ENCODE measurements around the gene ABCC4. TPM values are rescaled to one million over a fixed set of nuclear protein-coding genes. Genes with fewer than 3 reads are reported as not detected.

ABCC4 gene, protein sequence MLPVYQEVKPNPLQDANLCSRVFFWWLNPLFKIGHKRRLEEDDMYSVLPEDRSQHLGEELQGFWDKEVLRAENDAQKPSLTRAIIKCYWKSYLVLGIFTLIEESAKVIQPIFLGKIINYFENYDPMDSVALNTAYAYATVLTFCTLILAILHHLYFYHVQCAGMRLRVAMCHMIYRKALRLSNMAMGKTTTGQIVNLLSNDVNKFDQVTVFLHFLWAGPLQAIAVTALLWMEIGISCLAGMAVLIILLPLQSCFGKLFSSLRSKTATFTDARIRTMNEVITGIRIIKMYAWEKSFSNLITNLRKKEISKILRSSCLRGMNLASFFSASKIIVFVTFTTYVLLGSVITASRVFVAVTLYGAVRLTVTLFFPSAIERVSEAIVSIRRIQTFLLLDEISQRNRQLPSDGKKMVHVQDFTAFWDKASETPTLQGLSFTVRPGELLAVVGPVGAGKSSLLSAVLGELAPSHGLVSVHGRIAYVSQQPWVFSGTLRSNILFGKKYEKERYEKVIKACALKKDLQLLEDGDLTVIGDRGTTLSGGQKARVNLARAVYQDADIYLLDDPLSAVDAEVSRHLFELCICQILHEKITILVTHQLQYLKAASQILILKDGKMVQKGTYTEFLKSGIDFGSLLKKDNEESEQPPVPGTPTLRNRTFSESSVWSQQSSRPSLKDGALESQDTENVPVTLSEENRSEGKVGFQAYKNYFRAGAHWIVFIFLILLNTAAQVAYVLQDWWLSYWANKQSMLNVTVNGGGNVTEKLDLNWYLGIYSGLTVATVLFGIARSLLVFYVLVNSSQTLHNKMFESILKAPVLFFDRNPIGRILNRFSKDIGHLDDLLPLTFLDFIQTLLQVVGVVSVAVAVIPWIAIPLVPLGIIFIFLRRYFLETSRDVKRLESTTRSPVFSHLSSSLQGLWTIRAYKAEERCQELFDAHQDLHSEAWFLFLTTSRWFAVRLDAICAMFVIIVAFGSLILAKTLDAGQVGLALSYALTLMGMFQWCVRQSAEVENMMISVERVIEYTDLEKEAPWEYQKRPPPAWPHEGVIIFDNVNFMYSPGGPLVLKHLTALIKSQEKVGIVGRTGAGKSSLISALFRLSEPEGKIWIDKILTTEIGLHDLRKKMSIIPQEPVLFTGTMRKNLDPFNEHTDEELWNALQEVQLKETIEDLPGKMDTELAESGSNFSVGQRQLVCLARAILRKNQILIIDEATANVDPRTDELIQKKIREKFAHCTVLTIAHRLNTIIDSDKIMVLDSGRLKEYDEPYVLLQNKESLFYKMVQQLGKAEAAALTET (N-terminal part only)
- 15.5 to 21.4 TPM (median 19.1 TPM) in 5 replicates for total RNA-seq (2022; extraction: Qiagen RNA extraction)

DNA sequence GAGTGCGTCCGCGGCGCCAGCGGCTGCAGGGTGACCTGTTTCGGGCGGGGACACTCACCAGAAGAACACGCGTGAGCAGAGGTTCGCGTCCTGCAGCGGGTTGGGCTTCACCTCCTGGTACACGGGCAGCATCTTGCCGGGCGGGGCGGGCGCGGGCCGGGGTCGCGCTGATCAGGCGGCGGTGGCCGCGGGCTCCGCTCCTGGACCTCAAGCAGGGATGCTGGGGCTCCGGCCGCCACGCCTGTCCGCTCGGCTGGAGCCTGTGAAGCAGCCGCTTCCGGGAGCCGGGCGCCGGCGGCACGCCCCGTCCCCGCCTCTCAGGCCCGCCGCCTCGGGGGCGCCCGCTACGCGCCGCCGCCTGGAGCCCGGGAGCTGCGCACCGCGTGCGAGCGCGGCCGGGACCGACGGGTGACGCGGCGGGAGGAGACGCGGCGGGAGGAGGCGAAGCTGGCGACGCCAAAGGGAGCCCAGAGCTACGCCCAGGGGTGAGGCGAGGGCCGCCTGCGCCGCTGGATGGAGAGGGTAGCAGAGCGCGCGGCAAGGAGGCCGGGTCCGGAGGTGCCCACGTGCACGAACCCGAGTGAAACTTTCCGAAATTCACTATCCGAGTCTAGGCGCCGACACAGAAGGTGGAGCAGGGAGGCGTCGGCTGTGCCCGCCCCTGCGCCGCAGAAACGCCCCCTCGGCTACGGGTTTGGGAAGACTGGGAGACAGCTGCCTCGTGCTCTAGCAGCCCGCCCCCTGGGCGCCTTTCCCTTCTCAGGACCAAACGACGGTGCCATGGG is at the start of gene ABCC4:
TSS of gene ABCC4 (minus strand) at position 269 of the 785 bp plus-strand sequence. CDS start at position 132, 137 bp downstream.

Data from A549 treated with CORT108297 at 1 μM for 4 hours (cell line).